GM12872 (cell line): ENCODE data around the gene STARD7.

Experiments used
- CTCF ChIP-seq: IDR thresholded peaks from 3 replicates; pipeline ENCODE4 v1.5.1; 2011; ENCODE audit warnings: low read depth, mild to moderate bottlenecking, low read length, moderate library complexity; ENCODE audit not compliant: insufficient read depth

Gene STARD7

GRCh38 chr2:96163768-96164429 lies 44.7 kb downstream of the STARD7 start:
- 0 out of 3 replicates have a peak, but pooled peaks have one; percentile 1 for TF ChIP-seq CTCF

- no peak for TF ChIP-seq CTCF
These were observed 45.2 kb downstream of the STARD7 start for GRCh38 chr2:96163415-96163767.

DNA sequence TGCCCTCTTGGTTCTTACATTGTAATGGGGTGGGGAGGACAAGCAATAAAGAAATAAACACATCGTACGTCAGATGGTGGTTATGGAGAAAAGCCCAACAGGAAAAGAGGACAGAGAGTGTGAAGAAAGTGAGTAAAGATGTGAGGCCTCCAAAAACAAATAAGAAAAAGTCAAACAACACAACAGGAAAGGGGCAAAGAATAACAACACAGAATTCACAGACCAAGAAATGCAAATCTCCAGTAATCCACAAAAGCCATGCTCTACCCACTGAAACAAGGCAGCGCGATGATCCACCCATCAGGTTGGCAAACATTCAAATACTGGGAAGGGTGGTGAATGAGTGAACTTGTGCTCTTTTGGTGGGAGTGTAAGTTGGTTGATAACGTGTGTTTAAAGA lies 46.7 kb downstream of the STARD7 start:
- no peak for TF ChIP-seq CTCF

DNA sequence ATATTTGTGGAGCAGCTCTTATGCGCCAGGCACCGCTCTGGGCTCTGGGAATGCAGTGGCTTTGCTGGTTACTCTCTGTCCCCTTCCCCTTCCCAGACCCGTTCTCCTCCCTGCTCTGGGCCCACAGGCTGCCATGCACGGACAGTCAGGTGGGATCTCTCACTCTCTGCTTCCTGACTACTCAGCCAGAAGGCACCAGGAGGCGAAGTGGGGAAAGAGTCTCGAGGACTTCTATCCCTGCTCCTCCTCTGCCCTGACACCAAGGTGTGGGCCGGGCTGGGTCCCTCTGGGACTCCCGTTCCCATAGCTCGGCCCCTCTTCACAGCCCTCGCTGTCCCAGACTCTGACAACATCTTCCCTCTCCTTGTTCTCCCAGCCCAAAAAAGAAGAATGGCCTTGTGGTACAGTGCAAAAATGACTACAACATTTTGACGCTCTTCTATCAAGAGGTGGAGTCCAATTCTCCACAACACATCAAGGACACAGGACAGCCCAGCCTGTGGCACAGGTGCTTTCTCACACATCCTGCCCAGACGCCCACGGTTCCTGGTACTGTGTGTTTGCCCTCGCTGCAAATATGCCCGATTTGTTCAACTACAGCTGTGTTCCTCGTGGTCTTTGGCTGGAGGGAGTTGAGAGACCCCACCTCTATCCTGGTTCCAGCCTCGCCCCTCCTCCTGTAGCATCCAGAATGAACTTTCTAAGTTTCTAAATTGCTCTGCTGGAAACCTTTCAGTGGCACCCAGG lies 49.4 kb downstream of the STARD7 start:
- TF ChIP-seq CTCF: no peak

DNA sequence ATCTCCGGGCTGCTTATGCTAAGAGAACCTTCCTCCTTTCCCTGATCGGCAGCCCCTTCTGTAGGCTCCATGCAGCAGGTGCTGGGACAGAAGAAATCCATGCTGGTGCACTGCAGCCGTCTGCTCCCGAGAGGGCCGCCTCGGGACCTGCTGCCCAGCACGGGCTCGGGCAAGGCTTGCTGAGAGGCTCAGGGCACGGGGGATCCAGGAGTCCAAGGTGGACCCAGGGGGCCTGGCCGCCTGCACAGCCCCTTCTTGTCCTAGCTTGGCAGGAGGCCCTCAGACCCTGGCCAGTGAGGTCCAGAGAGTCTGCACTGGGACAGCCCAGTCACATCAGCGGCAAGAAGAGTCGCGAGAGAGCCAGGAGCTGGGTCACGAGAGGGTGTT lies 50.1 kb downstream of the STARD7 start:
- no peak for TF ChIP-seq CTCF

DNA sequence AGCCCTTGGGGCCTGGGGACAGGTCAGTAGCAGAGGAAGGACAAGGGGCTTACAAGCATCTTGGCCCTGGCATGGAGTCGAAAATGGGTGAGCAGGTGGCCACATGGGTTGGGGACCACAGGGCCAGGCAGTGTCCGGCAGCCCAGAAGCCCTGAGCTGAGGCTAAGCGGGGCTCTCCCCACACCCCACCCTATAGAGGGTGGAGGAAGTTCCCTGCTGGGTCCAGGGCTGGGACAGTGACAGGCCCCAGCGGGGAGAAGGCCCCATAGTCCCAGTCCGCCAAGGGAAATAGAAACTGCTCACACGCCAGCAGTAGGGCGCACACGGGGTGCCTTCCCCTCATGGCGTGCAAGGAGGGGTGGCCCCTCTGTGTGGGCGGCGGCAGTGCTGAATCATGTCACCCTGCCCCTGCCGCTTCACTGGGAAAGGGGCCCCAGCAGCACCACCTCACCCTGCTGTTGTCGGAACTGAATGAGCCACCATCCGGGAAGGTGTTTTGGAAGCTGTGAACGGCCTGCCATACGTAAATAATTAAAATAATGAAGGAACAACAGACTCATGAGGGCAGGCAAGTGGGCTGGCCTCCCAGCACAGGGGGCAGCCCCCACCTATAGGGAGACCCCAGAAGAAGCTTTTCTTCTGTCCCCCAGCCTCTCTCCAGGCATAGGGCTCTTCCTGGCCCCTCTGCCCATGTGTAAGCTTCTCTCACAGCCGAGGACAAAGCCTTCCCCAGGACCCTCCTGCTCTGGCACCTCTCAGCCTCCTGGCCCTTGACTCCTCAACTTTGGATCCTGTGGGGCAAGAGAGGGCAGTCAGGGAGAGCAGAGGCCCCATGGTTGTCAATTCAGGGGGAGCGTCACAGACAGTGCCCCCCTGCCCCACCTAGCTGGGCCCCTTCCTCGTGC lies 50.7 kb downstream of the STARD7 start:
- TF ChIP-seq CTCF: no peak

DNA sequence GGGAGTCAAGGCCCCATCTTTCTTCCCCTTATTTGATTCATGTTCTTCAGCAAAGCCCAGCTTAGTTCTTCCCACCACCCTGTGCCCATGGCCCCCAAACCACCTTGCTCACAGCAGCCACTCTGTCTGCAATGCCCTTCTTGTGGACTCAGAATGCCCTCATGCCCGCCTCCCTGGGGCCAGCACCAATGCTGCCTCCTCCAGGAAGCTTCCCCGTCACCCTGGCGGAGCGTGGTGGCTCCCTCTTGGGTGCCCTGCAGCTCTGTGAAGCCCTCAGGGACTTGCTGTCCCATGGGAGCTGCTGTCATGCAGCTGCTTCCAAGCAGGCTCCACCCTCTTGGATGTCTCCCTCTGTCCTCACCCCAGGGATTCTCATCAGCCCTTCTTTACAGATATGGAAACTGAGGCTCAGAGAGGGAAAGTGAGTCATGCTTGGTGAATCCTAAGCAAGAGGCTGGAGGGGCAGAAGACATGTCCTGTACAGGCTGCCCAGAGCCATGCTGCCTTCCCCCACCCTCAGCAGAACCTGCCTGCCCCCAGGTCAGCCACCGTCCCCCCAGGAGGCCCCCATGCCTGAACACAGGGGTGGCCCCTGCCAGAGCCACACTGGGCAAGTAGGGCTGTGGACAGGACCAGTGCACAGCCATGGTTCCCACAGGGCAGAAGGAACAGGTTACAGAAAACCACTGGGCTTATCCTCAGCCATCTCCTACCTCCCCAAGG lies 51.5 kb downstream of the STARD7 start:
- TF ChIP-seq CTCF: 0 out of 3 replicates have a peak, but pooled peaks have one; percentile 14
